WTC11 (cell line): ENCODE results near the gene ZFPL1.

Source experiments
- GTF2I ChIP-seq: fragments of 250-450 bp; sonication (Bioruptor Pico); conservative IDR thresholded peaks from 2 replicates; pipeline ENCODE4 v1.4.0; 2021; ENCODE audit warnings: mild to moderate bottlenecking
- JUN ChIP-seq: sonication (generic); formaldehyde crosslinking; IDR thresholded peaks from 2 replicates; pipeline ENCODE4 v1.8.0; 2023; ENCODE audit warnings: mild to moderate bottlenecking, missing genetic modification reagents
- MAX ChIP-seq: sonication (generic); formaldehyde crosslinking; IDR thresholded peaks from 2 replicates; pipeline ENCODE4 v1.8.0; 2022; ENCODE audit warnings: mild to moderate bottlenecking, missing genetic modification reagents
- NR2C2 ChIP-seq: sonication (generic); formaldehyde crosslinking; IDR thresholded peaks from 2 replicates; pipeline ENCODE4 v1.8.0; 2022; ENCODE audit warnings: mild to moderate bottlenecking, missing genetic modification reagents
- NR3C1 ChIP-seq: sonication (generic); formaldehyde crosslinking; conservative IDR thresholded peaks from 2 replicates; pipeline ENCODE4 v1.8.1; 2023; ENCODE audit warnings: low read depth, mild to moderate bottlenecking, missing genetic modification reagents
- SMAD4 ChIP-seq: sonication (generic); formaldehyde crosslinking; IDR thresholded peaks from 2 replicates; pipeline ENCODE4 v1.8.0; 2022; ENCODE audit warnings: mild to moderate bottlenecking, missing genetic modification reagents
- TF ChIP-seq, protein P1 (sequence below): fragments of 200-600 bp; IDR thresholded peaks from 2 replicates; pipeline ENCODE4 v1.8.0; 2022; ENCODE audit warnings: antibody characterized with exemption

DNA sequence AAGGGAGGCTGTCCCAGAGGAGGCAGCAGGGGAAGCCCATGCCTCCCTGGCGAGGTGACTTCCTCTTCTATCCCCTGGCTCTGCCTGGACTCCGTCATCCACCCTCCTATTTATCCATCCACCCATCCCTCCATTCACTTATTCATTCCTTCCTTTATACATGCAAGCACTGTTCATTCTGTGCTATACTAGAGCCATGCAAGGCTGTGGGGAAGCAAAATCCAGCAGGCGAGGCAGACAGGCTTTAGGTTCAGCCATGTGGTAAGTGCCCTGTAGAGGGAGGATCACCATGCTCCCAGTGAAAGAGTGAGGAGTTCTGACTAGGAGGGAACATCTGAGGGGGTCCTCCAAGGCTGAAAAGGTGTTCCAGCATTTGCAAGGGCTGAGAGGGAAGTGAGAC lies 24.5 kb upstream of the ZFPL1 start:
- TF ChIP-seq, protein P1, sequence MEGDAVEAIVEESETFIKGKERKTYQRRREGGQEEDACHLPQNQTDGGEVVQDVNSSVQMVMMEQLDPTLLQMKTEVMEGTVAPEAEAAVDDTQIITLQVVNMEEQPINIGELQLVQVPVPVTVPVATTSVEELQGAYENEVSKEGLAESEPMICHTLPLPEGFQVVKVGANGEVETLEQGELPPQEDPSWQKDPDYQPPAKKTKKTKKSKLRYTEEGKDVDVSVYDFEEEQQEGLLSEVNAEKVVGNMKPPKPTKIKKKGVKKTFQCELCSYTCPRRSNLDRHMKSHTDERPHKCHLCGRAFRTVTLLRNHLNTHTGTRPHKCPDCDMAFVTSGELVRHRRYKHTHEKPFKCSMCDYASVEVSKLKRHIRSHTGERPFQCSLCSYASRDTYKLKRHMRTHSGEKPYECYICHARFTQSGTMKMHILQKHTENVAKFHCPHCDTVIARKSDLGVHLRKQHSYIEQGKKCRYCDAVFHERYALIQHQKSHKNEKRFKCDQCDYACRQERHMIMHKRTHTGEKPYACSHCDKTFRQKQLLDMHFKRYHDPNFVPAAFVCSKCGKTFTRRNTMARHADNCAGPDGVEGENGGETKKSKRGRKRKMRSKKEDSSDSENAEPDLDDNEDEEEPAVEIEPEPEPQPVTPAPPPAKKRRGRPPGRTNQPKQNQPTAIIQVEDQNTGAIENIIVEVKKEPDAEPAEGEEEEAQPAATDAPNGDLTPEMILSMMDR = no peak
- TF ChIP-seq MAX (CRISPR knock-in tag) (no peak), SMAD4 (CRISPR knock-in tag) (no peak), JUN (CRISPR knock-in tag) (no peak), NR3C1 (CRISPR knock-in tag) (no peak), NR2C2 (no peak), GTF2I (CRISPR knock-in tag) (no peak)
